A549 (cell line): ENCODE measurements around the gene C14orf132. TPM values are rescaled to one million over a fixed set of nuclear protein-coding genes. Genes with fewer than 3 reads are reported as not detected.

Experiments used
- ATAC-seq, 2 experiments: fragments of 200-7000 bp in 1 of 2; fragments of >200 bp in 1 of 2; cut with Nextera tagmentation in 1 of 2; cut with Tn5 transposase in 1 of 2; 3 replicates each; pipeline versions ENCODE4 v1.8.0 to v1.9.1; 2018 to 2020; ENCODE audit warnings: mild to moderate bottlenecking in 1 of 2, moderate library complexity in 1 of 2
- CTCF ChIA-PET: fragments of 300-600 bp; sonication (Branson Sonifier 250); formaldehyde crosslinking; extraction: SDS; loops from one replicate; lab custom pipeline; 2021; ENCODE audit warnings: antibody characterized with exemption, inconsistent platforms; lab: Yijun Ruan, JAX
- POLR2A ChIA-PET: fragments of 350-600 bp; formaldehyde crosslinking; extraction: SDS; loops from one replicate; lab custom pipeline; 2021; ENCODE audit warnings: antibody characterized with exemption, inconsistent platforms; lab: Yijun Ruan, JAX
- DNase-seq, 2 experiments: peaks; one replicate each; pipeline versions ENCODE4 v3.0.0 to v3.0.0-alpha.2; 2011 to 2016; ENCODE audit warnings: low read depth in 1 of 2, low spot score in 1 of 2
- FAIRE-seq: peaks from 2 replicates; lab custom pipeline; 2011; peaks lifted over from hg19 to GRCh38; lab: Jason Lieb, UNC
- H3K27ac ChIP-seq, 2 experiments: fragments of >200 bp; sonication (Bioruptor Twin); formaldehyde crosslinking; 3 replicates each; pipeline ENCODE4 v1.5.1; 2016 to 2017
- H3K4me1 ChIP-seq: fragments of >200 bp; sonication (Bioruptor Twin); formaldehyde crosslinking; 3 replicates; pipeline ENCODE4 v1.6.1; 2016
- H3K4me2 ChIP-seq: fragments of >200 bp; sonication (Bioruptor Twin); formaldehyde crosslinking; 3 replicates; pipeline ENCODE4 v1.6.1; 2016
- H3K4me3 ChIP-seq: fragments of >200 bp; sonication (Bioruptor Twin); formaldehyde crosslinking; 3 replicates; pipeline ENCODE4 v1.5.1; 2016
- H3K9me3 ChIP-seq: fragments of >200 bp; sonication (Bioruptor Twin); formaldehyde crosslinking; 3 replicates; pipeline ENCODE4 v1.6.1; 2016
- BCL3 ChIP-seq: fragments of >200 bp; sonication (Bioruptor Twin); formaldehyde crosslinking; IDR thresholded peaks from 3 replicates; pipeline ENCODE4 v1.6.1; 2016
- CEBPB ChIP-seq, 2 experiments: fragments of >200 bp in 1 of 2; sonication (Bioruptor Twin) in 1 of 2; formaldehyde crosslinking in 1 of 2; IDR thresholded peaks; 2 replicates each; pipeline ENCODE4 v1.6.1; 2012 to 2016
- EHF ChIP-seq: fragments of 250-450 bp; sonication (Bioruptor Pico); IDR thresholded peaks from 2 replicates; pipeline ENCODE4 v1.5.0; 2020; ENCODE audit warnings: mild to moderate bottlenecking
- EP300 ChIP-seq, 2 experiments: fragments of >200 bp; sonication (Bioruptor Twin); formaldehyde crosslinking; IDR thresholded peaks; 2 replicates in 1 of 2; 3 replicates in 1 of 2; pipeline ENCODE4 v1.6.1; 2016 to 2017
- GATA3 ChIP-seq: IDR thresholded peaks from 2 replicates; pipeline ENCODE4 v1.6.1; 2012; ENCODE audit warnings: borderline replicate concordance
- HDAC2 ChIP-seq: fragments of 200-600 bp; sonication (generic); IDR thresholded peaks from 2 replicates; pipeline ENCODE4 v1.6.1; 2016
- HEYL ChIP-seq: fragments of 250-450 bp; sonication (Bioruptor Pico); IDR thresholded peaks from 2 replicates; pipeline ENCODE4 v1.8.0; 2021; ENCODE audit warnings: mild to moderate bottlenecking, moderate library complexity
- HOXB13 ChIP-seq: fragments of 250-450 bp; sonication (Bioruptor Pico); IDR thresholded peaks from 2 replicates; pipeline ENCODE4 v1.5.0; 2020; ENCODE audit warnings: low read depth, mild to moderate bottlenecking, moderate library complexity
- JUN ChIP-seq, 2 experiments: fragments of >200 bp; sonication (Bioruptor Twin); formaldehyde crosslinking; IDR thresholded peaks; 2 replicates in 1 of 2; 3 replicates in 1 of 2; pipeline ENCODE4 v1.6.1; 2016 to 2017
- JUNB ChIP-seq: fragments of >200 bp; sonication (Bioruptor Twin); formaldehyde crosslinking; IDR thresholded peaks from 2 replicates; pipeline ENCODE4 v1.6.1; 2016
- KDM1A ChIP-seq: fragments of 200-600 bp; sonication (generic); IDR thresholded peaks from 2 replicates; pipeline ENCODE4 v1.6.1; 2016; ENCODE audit warnings: low read depth, mild to moderate bottlenecking
- MAZ ChIP-seq: fragments of 150-350 bp; IDR thresholded peaks from 2 replicates; pipeline ENCODE4 v1.6.1; 2014; ENCODE audit warnings: antibody characterized with exemption, low read depth, low read length, borderline replicate concordance
- NPAS2 ChIP-seq: fragments of 250-450 bp; sonication (Bioruptor Pico); IDR thresholded peaks from 2 replicates; pipeline ENCODE4 v1.8.0; 2022; ENCODE audit warnings: mild to moderate bottlenecking, moderate library complexity, borderline replicate concordance
- NR3C1 ChIP-seq: fragments of >200 bp; sonication (Bioruptor Twin); formaldehyde crosslinking; IDR thresholded peaks from 3 replicates; pipeline ENCODE4 v1.6.1; 2017
- RFX5 ChIP-seq: fragments of 450-650 bp; IDR thresholded peaks from 2 replicates; pipeline ENCODE4 v1.7.1; 2014; ENCODE audit warnings: antibody characterized with exemption, mild to moderate bottlenecking, moderate library complexity
- SMC3 ChIP-seq: fragments of >200 bp; sonication (Bioruptor Twin); formaldehyde crosslinking; IDR thresholded peaks from 3 replicates; pipeline ENCODE4 v1.6.1; 2018; ENCODE audit warnings: inconsistent platforms
- TFCP2L1 ChIP-seq: fragments of 250-450 bp; sonication (Bioruptor Pico); IDR thresholded peaks from 2 replicates; pipeline ENCODE4 v1.5.0; 2021; ENCODE audit warnings: mild to moderate bottlenecking
- TP53 ChIP-seq: fragments of 250-450 bp; sonication (Bioruptor Pico); IDR thresholded peaks from 2 replicates; pipeline ENCODE4 v1.5.0; 2021; ENCODE audit warnings: mild to moderate bottlenecking, moderate library complexity
- USF2 ChIP-seq: fragments of 450-650 bp; IDR thresholded peaks from 2 replicates; pipeline ENCODE4 v1.6.1; 2014; ENCODE audit warnings: antibody characterized with exemption
- ZNF302 ChIP-seq: fragments of 250-450 bp; sonication (Bioruptor Pico); IDR thresholded peaks from 2 replicates; pipeline ENCODE4 v1.9.0; 2021; ENCODE audit warnings: inconsistent platforms, mild to moderate bottlenecking, moderate library complexity
- WGBS: methylation state at CpG from one replicate; pipeline ENCODE4 v1.1.6; 2017; ENCODE audit errors: missing lambda C conversion rate; 5-methylcytosine and 5-hydroxymethylcytosine counted together
- polyA plus RNA-seq, 4 experiments: library from polyadenylated mRNA; depleted of rRNA in 3 of 4; stranded (reverse); fragments of >200 nt; fragmentation: RNase III in 1 of 4; extraction: RNeasy Plus Mini Kit Qiagen cat#74134 plus additional on column Dnase treatment in 1 of 4; gene quantifications; 2 replicates in 3 of 4; 3 replicates in 1 of 4; pipeline ENCODE4 v1.2.3, GENCODE V29; 2011 to 2017
- TF ChIP-seq, protein P1 (sequence below): IDR thresholded peaks from 2 replicates; pipeline ENCODE4 v1.6.1; 2012; ENCODE audit warnings: low read depth, borderline replicate concordance

Gene C14orf132
- polyA plus RNA-seq, 2 of the 4 experiments (the other 2 are of a cell fraction), result 4.6 to 8.5 TPM

DNA sequence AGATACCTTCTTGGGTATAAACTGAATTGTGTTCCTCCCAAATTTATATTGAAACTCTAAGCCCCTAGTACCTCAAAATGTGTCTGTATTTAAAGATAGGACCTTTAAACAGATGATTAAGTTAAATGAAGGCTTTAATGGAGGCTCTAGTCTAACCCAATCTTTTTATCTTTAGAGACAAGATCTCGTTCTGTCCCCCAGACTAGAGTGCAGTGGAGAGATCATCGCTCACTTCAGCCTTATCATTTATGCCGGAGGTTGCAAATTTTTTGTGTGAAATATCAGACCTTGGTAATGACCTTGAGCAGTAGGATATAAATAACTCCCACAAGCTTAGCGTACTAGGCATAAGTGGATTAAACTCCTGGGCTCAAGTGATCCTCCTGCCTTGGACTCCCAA, 81.8 kb downstream of the C14orf132 start:
- POLR2A ChIA-PET, result no interaction called here
- no peak overlapping the region for H3K4me2 ChIP-seq
- WGBS, result 84% methylated on average over 4 of the region's 4 CpGs

DNA sequence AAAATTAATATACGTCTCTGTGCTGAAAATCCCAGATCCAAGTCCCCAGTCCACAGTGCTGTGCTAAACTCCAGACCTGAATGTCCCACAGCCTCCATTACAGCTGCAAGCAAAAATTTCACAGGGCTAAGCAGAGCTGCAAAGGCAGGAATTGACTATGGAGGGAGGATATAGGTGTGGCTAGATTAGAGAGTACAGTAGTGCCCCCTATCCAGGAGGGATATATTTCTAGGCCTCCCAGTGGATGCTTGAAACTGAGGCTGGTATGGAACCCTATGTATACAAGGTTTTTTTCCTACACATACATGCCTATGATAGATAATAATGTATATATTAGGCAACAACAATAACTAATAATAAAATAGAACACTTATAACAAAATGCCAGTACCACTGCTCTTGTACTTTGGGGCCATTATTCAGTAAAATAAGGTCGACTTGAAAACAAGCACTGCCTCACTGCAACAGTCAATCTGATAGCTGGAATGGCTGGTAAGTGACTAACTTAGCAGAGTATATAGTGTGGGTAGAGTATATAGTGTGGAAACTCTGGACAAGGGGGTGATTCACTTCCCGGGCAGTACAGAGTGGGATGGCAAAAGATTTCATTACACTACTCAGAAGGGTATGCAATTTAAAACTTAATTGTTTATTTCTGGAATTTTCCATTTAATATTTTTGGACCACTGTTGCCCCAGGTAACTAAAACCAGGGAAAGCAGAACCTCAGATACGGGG, 82.7 kb downstream of the C14orf132 start:
- ATAC-seq (peak; percentile 74 to 86; a peak in 4 of 6 replicates), DNase-seq (no peak), FAIRE-seq (no peak)
- H3K4me3 ChIP-seq, result no peak overlapping the region
- peak overlapping the region; percentile 55 for H3K4me2 ChIP-seq
- H3K9me3 ChIP-seq, result peaks cover 12% of the 10 kb centered on the region; the same call in 2 of the 3 replicates
- 56% methylated on average over 4 of the region's 4 CpGs for WGBS
- peaks cover 28% of the 10 kb centered on the region for H3K4me1 ChIP-seq
- ChIA-PET POLR2A (no interaction called here), CTCF (interaction anchor here (1.3 kb wide), 1 partner anchor 123 kb away, joined by 3 read pairs; no protein-coding TSS in a partner anchor)
- no peak for TF ChIP-seq HDAC2
- TF ChIP-seq TP53 (CRISPR knock-in tag), result no peak
- TF ChIP-seq EHF (CRISPR knock-in tag), result no peak
- TF ChIP-seq KDM1A, result no peak
- H3K27ac ChIP-seq, result peak overlapping the region; percentile 57 to 75

More for the DNA sequence above, 81.8 kb downstream of the C14orf132 start:
- peaks cover 19% of the 10 kb centered on the region; the same call in 2 of the 3 replicates for H3K9me3 ChIP-seq
- ATAC-seq (no peak), FAIRE-seq (no peak), DNase-seq (no peak)
- CTCF ChIA-PET, result interaction anchor here (1.6 to 4.4 kb wide), 2 partner anchors 16 to 20 kb away, joined by 6 to 19 read pairs; no protein-coding TSS in a partner anchor
- TF ChIP-seq TFCP2L1 (CRISPR knock-in tag) (no peak), TP53 (CRISPR knock-in tag) (no peak), HEYL (CRISPR knock-in tag) (no peak), GATA3 (no peak), USF2 (no peak), MAZ (no peak), NPAS2 (no peak), NR3C1 (no peak), BCL3 (no peak), SMC3 (no peak), ZNF302 (CRISPR knock-in tag) (no peak)
- TF ChIP-seq, protein P1, sequence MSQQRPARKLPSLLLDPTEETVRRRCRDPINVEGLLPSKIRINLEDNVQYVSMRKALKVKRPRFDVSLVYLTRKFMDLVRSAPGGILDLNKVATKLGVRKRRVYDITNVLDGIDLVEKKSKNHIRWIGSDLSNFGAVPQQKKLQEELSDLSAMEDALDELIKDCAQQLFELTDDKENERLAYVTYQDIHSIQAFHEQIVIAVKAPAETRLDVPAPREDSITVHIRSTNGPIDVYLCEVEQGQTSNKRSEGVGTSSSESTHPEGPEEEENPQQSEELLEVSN, result no peak
- no peak overlapping the region for H3K4me3 ChIP-seq
- peak overlapping the region; percentile 57 to 75; a peak in 5 of 6 replicates for H3K27ac ChIP-seq
- peaks cover 28% of the 10 kb centered on the region for H3K4me1 ChIP-seq

GRCh38 chr14:96122496-96122895, 83.3 kb downstream of the C14orf132 start:
- H3K4me3 ChIP-seq, result no peak overlapping the region
- peaks cover 10% of the 10 kb centered on the region; the same call in 2 of the 3 replicates for H3K9me3 ChIP-seq
- peak overlapping the region; percentile 57 to 75 for H3K27ac ChIP-seq
- TF ChIP-seq CEBPB (IDR thresholded peaks at IDR 0.05) (peak in 1 of 2 experiments; percentile 76; a peak in 2 of 4 replicates), HOXB13 (CRISPR knock-in tag) (peak; percentile 36; the same call in 1 of the 2 replicates), RFX5 (no peak), GATA3 (peak; percentile 63; the same call in 1 of the 2 replicates), HEYL (CRISPR knock-in tag) (no peak), JUNB (peak; percentile 22; the same call in 1 of the 2 replicates), NPAS2 (no peak), EP300 (IDR thresholded peaks at IDR 0.05) (peak; percentile 10 to 47; a peak in 2 of 5 replicates), JUN (IDR thresholded peaks at IDR 0.05) (0 out of 5 replicates have a peak, but pooled peaks of 1 of the 2 experiments have one; percentile 38)
- peak overlapping the region; percentile 55 for H3K4me2 ChIP-seq
- ATAC-seq (peak; percentile 75 to 92), DNase-seq (peak in 1 of 2 experiments; percentile 73), FAIRE-seq (no peak)
- CTCF ChIA-PET, result interaction anchor here (1.3 kb wide), 1 partner anchor 124 kb away, joined by 3 read pairs; no protein-coding TSS in a partner anchor
- WGBS, result 37% methylated on average over 6 of the region's 6 CpGs
- POLR2A ChIA-PET, result no interaction called here
- H3K4me1 ChIP-seq, result peaks cover 28% of the 10 kb centered on the region
